Peyer's patch (tissue), 4 donors: Measurements from ENCODE around the gene TMEM170B.

Source experiments
- POLR2A ChIP-seq, 2 donors: fragments of 450-650 bp; IDR thresholded peaks; one replicate each; pipeline ENCODE4 v1.5.1; 2017; ENCODE audit warnings: antibody characterized with exemption in 2 of 2, mild to moderate bottlenecking in 2 of 2, moderate library complexity in 2 of 2
- TF ChIP-seq, protein P1 (sequence below), 6 experiments: fragments of 450-650 bp in 4 of 6; fragments of 200-600 bp in 2 of 6; sonication (generic) in 1 of 6; IDR thresholded peaks; one replicate each; pipeline ENCODE4 v1.5.1; 2017 to 2019; ENCODE audit warnings: antibody characterized with exemption in 6 of 6, mild to moderate bottlenecking in 3 of 6, moderate library complexity in 1 of 6

DNA sequence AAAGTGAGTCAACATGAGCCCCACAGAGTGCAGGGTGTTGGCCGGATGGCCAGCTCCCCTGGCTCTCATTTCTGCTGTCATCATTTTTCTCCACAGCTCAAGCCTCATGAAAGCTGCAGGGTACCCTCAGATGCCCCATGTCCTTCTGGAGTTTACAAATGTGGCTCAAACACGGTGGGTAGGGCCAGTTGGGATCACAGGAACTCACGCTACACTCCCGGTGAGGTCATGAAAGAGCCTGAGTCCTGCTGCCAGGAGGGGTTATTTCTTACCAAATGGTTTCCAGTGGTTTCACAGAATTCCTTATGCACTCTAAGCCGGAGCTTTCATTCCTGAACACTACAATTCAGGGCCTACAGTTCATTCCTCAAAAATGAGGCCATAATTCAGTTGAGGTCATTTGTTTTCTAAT lies 78.7 kb downstream of the TMEM170B start:
- TF ChIP-seq, protein P1, sequence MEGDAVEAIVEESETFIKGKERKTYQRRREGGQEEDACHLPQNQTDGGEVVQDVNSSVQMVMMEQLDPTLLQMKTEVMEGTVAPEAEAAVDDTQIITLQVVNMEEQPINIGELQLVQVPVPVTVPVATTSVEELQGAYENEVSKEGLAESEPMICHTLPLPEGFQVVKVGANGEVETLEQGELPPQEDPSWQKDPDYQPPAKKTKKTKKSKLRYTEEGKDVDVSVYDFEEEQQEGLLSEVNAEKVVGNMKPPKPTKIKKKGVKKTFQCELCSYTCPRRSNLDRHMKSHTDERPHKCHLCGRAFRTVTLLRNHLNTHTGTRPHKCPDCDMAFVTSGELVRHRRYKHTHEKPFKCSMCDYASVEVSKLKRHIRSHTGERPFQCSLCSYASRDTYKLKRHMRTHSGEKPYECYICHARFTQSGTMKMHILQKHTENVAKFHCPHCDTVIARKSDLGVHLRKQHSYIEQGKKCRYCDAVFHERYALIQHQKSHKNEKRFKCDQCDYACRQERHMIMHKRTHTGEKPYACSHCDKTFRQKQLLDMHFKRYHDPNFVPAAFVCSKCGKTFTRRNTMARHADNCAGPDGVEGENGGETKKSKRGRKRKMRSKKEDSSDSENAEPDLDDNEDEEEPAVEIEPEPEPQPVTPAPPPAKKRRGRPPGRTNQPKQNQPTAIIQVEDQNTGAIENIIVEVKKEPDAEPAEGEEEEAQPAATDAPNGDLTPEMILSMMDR (IDR thresholded peaks at IDR 0.05): no peak
- TF ChIP-seq POLR2A (IDR thresholded peaks at IDR 0.05): no peak
